ENCODE data around the gene PCDHB14. TPM values are rescaled to one million over a fixed set of nuclear protein-coding genes. Genes with fewer than 3 reads are reported as not detected.
"Not testable (repeated sequence)": the region's sequence is repeated elsewhere in the genome, so short reads cannot be mapped to it uniquely, and the experiment has no call there.

PCDHB14 gene
- total and polyA plus RNA-seq, 2 of the 4 experiments (the other 2 are of a cell fraction) = 0.18 to 0.36 TPM

- H3K36me3 ChIP-seq (ENCODE audit: control insufficient read depth, insufficient read depth, low read length); POLR2A ChIA-PET (ENCODE audit: unreplicated experiment); in situ Hi-C loops (cut with MboI; ENCODE audit: low sequenced_read_pairs); H3K56ac ChIP-seq (ENCODE audit: extremely low read depth, insufficient read depth, low read length); H2AFZ ChIP-seq (replicated peaks; ENCODE audit: low read length, poor library complexity); H4K20me1 ChIP-seq (ENCODE audit: insufficient read depth, low read length); intact Hi-C loops (cut with micrococcal nuclease); H3K79me1 ChIP-seq (ENCODE audit: low read depth in 1 of 2, low read length in 2 of 2); H2AK5ac ChIP-seq (ENCODE audit: low read depth, low read length); H4K5ac ChIP-seq (ENCODE audit: low read depth, low read length); H2BK5ac ChIP-seq (ENCODE audit: low read depth, low read length, poor library complexity, severe bottlenecking); H3K4ac ChIP-seq (ENCODE audit: low read depth, low read length); H3K23ac ChIP-seq (ENCODE audit: low read depth, low read length); H2BK20ac ChIP-seq (ENCODE audit: low read depth, low read length); H3K27me3 ChIP-seq (ENCODE audit: control insufficient read depth, insufficient read depth, low read length); dilution Hi-C loops (cut with HindIII; ENCODE audit: low sequenced_read_pairs, unreplicated experiment); H4K91ac ChIP-seq (ENCODE audit: insufficient read depth, low read depth, low read length); DNase-seq; H2AK9ac ChIP-seq (replicated peaks; ENCODE audit: low read depth, low read length, poor library complexity); H3K9ac ChIP-seq (ENCODE audit: low read depth, low read length); CTCF ChIA-PET; H3K14ac ChIP-seq (replicated peaks; ENCODE audit: low read depth, low read length); ATAC-seq (ENCODE audit: low read depth); H3K18ac ChIP-seq (ENCODE audit: low read depth, low read length); H3K4me2 ChIP-seq (ENCODE audit: low read depth, low read length); H3K9me1 ChIP-seq (ENCODE audit: insufficient read depth, low read length); H3K4me1 ChIP-seq (ENCODE audit: control insufficient read depth, insufficient read depth, low read length); H4K8ac ChIP-seq (ENCODE audit: low read depth in 2 of 2, low read length in 2 of 2); H3K27ac ChIP-seq (ENCODE audit: insufficient read depth, low read length); H3K4me3 ChIP-seq (ENCODE audit: insufficient read depth, low read depth, low read length); H2BK15ac ChIP-seq (ENCODE audit: low read depth, low read length); BruUV-seq (replicated peaks); H2BK120ac ChIP-seq (ENCODE audit: low read depth, low read length): not testable (repeated sequence)
- WGBS, 2 experiments (ENCODE audit: extremely low coverage in 2 of 2, insufficient read length in 1 of 2) = 19% methylated on average over 5 of the region's 27 CpGs; no CpG with 5 or more reads in 1 of the 2 experiments
- H3K9me3 ChIP-seq (ENCODE audit: control insufficient read depth, insufficient read depth, low read length) = peaks cover 20% of the 10 kb centered on the region; the same call in 1 of the 2 replicates
Observed at GRCh38 chr5:141210849-141211248, 12.3 kb upstream of the PCDHB14 start.

Measured in IMR-90 (cell line).